SK-N-DZ (cell line): ENCODE data around the gene FTSJ3. TPM values are rescaled to one million over a fixed set of nuclear protein-coding genes. Genes with fewer than 3 reads are reported as not detected.
"Not testable (repeated sequence)": the region's sequence is repeated elsewhere in the genome, so short reads cannot be mapped to it uniquely, and the experiment has no call there.

Experiments used
- DNase-seq: peaks from one replicate; pipeline ENCODE4 v3.0.0-alpha.2; 2015; ENCODE audit warnings: low spot score
- polyA plus RNA-seq, 2 experiments: library from polyadenylated mRNA; depleted of rRNA; stranded (reverse); fragments of >200 nt; gene quantifications; 2 replicates each; pipeline ENCODE4 v1.2.3, GENCODE V29; 2014

The FTSJ3 gene
- 46.6 and 51.0 TPM in 2 replicates for polyA plus RNA-seq (2014; cell fraction: cytosol; rRNA removed)
- 51.6 and 54.2 TPM in 2 replicates for polyA plus RNA-seq (2014; cell fraction: nucleus; rRNA removed)

GRCh38 chr17:63827002-63827800 is at the start of gene FTSJ3, which contains the start of gene PSMC5:
TSS of gene FTSJ3 (minus strand) at chr17:63827663. CDS start at chr17:63826902, 761 bp downstream.
TSS of gene PSMC5 (plus strand) at chr17:63827431. CDS start at chr17:63827491, 60 bp downstream.
- peak; percentile 97 for DNase-seq

DNA sequence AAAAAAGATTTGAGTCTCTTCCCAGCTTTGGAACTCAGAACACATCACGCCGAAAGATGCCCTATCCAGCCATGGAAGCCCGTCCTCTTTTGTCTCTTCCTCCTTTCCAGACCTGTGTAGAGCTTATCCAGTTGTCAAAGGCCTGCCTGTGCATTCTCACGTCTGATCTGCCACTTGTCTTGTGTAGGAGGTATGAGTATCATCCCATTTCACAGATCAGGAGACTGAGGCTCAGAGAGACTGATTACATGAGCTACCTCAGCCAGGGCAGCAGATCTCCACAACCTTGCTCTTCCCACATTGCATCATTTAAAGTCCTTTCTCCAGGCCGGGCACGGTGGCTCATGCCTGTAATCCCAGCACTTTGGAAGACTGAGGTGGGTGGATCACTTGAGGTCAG is 47.2 kb upstream of the FTSJ3 start:
- not testable (repeated sequence) for DNase-seq

DNA sequence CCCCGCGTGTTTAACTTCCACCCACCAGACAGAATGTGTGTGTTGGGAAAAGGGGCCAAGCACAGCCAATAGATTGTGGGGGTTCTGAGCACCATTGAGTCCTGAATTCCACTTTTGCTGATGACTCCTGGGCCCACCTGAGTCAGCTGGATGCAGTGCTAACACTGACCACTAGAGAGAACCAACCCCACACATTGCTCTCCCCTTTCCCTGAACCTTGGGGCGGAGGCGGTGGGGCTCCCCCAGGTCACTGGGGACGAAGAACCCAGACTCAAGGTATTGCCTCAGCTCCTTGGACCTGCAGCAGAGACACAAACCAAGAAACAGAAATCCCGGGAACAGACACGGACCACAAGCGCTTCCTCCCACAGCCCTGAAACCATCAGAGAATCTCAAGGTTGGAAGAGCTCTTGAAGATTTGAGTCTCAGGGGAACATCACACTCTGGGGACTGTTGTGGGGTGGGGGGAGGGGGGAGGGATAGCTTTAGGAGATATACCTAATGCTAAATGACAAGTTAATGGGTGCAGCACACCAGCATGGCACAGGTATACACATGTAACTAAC is 46.7 kb upstream of the FTSJ3 start:
- DNase-seq, result not testable (repeated sequence)

- DNase-seq, result not testable (repeated sequence)
Measured at GRCh38 chr17:63873577-63873976, 46.1 kb upstream of the FTSJ3 start, which contains the start of gene CSH2. TSS of gene CSH2 (minus strand) at chr17:63873677. CDS start at chr17:63873614, 63 bp downstream.

- DNase-seq, result not testable (repeated sequence)
Measured at GRCh38 chr17:63871646-63872365, 44.3 kb upstream of the FTSJ3 start.

GRCh38 chr17:63870292-63870665 is 42.8 kb upstream of the FTSJ3 start:
- DNase-seq, result not testable (repeated sequence)

- not testable (repeated sequence) for DNase-seq
Measured at GRCh38 chr17:63869491-63870291, 42.2 kb upstream of the FTSJ3 start.

GRCh38 chr17:63866625-63867024 is 39.2 kb upstream of the FTSJ3 start:
- not testable (repeated sequence) for DNase-seq

- DNase-seq, result no peak
Measured at GRCh38 chr17:63859257-63859656, 31.8 kb upstream of the FTSJ3 start.

DNA sequence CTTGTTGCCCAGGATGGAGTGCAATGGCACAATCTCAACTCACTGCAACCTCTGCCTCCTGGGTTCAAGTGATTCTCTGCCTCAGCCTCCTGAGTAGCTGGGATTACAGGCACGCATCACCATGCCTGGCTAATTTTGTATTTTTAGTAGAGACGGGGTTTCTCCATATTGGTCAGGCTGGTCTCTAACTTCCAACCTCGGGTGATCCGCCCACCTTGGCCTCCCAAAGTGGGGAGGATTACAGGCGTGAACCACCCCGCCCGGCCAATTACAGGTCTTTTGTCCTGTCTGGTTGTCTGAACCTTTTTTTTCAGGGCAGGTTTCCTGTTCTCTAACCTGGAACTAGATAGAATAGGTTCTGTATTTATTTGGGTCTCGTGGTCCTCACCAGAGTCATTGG is 29.0 kb upstream of the FTSJ3 start:
- not testable (repeated sequence) for DNase-seq

GRCh38 chr17:63855185-63855584 is 27.7 kb upstream of the FTSJ3 start:
- no peak for DNase-seq

- no peak for DNase-seq
Measured at GRCh38 chr17:63854709-63855108, 27.2 kb upstream of the FTSJ3 start.

GRCh38 chr17:63853260-63853659 is 25.8 kb upstream of the FTSJ3 start:
- no peak for DNase-seq

DNA sequence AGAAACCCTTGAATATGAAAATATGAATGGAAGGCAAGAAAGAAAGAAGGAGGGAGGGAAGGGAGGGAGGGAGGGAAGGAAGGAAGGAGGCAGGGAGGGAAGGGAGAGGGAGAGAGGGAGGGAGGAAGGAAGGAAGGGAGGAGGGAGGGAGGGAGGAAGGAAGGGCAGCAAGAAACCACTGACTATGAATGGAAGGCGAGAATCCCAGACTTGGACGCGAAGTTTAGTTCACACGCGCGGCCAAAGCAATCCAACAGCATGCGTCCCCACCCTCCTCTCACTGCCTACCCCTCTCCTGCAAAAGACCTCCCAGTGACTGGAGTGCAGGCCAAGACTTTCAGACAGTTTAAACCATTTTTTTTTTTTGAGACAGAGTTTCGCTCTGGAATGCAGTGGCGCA is 22.9 kb upstream of the FTSJ3 start:
- DNase-seq, result no peak

DNA sequence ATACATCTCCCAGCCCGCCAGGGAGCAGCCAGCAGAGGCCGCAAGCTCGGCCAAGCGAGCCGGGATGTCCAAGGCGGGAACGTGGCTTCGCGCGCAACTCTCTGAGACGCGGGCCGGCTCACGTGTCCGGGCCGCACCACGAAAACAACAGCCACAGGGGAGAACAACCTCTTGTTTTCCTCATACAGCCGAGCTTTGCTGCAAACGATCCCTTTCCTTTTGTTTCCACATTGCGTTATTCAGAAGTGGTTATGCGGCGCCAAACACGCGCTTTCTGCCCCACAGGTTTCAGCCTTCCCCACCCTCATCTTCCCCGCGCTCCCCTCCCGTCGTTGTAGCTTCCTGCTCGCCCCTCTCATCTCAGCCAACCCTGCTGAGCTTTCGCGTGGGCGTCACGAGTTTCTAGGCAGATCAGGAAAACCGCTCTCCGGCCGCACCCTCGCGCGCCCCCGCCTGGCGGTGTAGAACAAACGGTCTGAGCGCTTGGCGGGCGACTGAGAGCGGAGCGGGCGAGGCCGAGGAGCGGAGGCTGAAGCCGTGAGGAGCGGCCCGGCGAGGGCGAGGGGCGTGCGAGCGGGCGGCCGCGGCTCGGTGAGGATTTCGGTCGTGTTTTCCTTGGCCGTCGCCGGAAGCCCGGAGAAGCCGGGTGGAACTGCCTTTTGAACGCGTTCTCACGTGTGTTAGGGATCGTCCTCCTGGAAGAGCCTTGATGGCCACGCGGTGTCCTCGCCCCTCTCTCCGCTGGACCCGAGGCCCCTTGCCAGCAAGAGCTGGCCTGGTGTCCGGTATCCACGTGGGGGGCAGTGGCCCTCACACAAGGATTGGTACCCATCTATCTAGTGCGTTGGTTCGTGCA is 21.6 kb upstream of the FTSJ3 start:
- peak; percentile 68 for DNase-seq

DNA sequence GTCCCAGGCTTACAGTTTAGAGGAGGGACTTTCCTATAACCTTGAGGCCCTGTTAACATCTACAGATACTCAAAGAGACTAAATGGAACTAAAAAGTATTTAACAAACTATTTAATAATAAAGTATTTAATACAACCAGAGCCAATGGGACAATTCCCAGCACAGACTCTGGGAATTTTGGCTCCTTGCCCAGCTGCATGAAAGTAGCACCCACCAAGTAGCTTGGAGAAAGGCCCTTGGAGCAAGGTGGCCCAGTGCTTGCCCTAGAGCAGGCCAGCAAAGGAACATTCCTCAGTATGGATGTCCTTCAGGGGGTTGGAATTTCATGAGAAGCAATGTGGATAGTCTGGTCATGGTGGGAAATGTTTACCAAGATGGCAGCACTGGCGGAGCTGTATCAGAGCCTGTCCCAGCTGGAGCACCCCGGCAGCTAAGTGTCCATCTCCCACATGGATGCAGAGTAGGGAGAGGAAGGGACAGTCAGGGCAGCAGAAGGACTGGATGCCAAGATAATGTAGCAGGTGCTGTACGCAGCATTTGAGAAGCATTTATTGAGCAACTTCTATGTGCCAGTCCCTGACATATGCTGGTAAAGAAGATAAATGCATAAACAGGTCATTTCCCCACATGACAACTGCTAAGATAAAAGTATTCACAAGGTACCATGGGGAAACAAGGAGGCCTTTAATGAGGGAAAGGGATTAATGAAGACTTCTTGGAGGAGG is 20.2 kb upstream of the FTSJ3 start:
- DNase-seq, result no peak

- DNase-seq, result no peak
Measured at GRCh38 chr17:63845509-63845908, 18.0 kb upstream of the FTSJ3 start.

GRCh38 chr17:63843910-63844677 is 16.6 kb upstream of the FTSJ3 start:
- no peak for DNase-seq

GRCh38 chr17:63843387-63843888 is 16.0 kb upstream of the FTSJ3 start:
- DNase-seq, result not testable (repeated sequence)
